Colonic mucosa (tissue), 4 donors: ENCODE data around the gene CEP89. TPM values are rescaled to one million over a fixed set of nuclear protein-coding genes. Genes with fewer than 3 reads are reported as not detected.
"Not testable (repeated sequence)": the region's sequence is repeated elsewhere in the genome, so short reads cannot be mapped to it uniquely, and the experiment has no call there.

Experiments used
- DNase-seq: peaks from one replicate; pipeline ENCODE4 v3.0.0-alpha.2; 2020
- H3K27ac ChIP-seq: fragments of 200-600 bp; one replicate; pipeline ENCODE4 v1.8.0; 2021
- H3K27me3 ChIP-seq: fragments of 200-600 bp; one replicate; pipeline ENCODE4 v1.8.0; 2021
- H3K36me3 ChIP-seq: fragments of 200-600 bp; one replicate; pipeline ENCODE4 v1.8.0; 2021
- H3K4me1 ChIP-seq: fragments of 200-600 bp; one replicate; pipeline ENCODE4 v1.8.0; 2021; ENCODE audit warnings: mild to moderate bottlenecking
- H3K4me3 ChIP-seq: fragments of 200-600 bp; one replicate; pipeline ENCODE4 v1.8.0; 2021
- H3K9ac ChIP-seq, 2 donors: one replicate each; pipeline ENCODE4 v1.7.0; 2013; ENCODE audit warnings: control low read depth in 2 of 2, low read depth in 2 of 2, low read length in 2 of 2
- H3K9me3 ChIP-seq: fragments of 200-600 bp; one replicate; pipeline ENCODE4 v1.8.0; 2021
- CTCF ChIP-seq: fragments of 200-600 bp; IDR thresholded peaks from one replicate; pipeline ENCODE4 v1.8.0; 2022; ENCODE audit warnings: antibody characterized with exemption, mild to moderate bottlenecking
- intact Hi-C: fragments of 100-400 bp; cut with DNase I; formaldehyde crosslinking; loops from one replicate; pipeline ENCODE4 v1.14.1; 2022
- total RNA-seq, 2 donors: library from RNA; stranded (reverse); fragmentation: NEBNext Ultra II Directional in 1 of 2; extraction: Animal tissue kit (Norgen Biotek cat#: 25700) in 1 of 2; gene quantifications; one replicate each; pipeline ENCODE4 v1.2.1, GENCODE V29; 2021
- donor health status: healthy.
- donor health status: DM: no; HTN: no; CAD: no.
- donor health status: DM: no; HTN: no; CAD: no.

Gene CEP89
- total RNA-seq, 2 donors from 2014 or later = 15.3 to 16.6 TPM

DNA sequence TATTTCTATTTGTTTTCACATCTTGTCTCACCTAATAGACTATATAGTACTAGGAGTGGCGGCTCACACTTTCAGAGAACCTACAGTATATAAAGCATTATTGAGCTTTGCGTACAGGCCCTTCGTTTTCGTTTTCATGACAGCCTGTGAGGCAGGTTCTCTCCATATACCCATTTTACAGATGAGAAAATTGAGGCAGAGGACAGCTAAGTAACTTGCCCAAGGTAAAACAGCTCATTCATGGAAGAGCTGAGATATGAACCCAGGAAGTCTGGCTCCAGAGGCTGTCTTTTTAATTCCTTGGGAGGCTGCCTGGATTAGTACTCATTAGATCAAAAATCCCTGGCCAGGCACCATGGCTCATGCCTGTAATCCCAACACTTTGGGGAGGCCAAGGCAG lies 29.2 kb upstream of the CEP89 start:
- Histone ChIP-seq H3K27me3 (no peaks in the 10 kb centered on the region), H3K36me3 (no peaks in the 10 kb centered on the region), H3K4me3 (no peak overlapping the region), H3K4me1 (no peaks in the 10 kb centered on the region), H3K27ac (no peak overlapping the region), H3K9me3 (no peaks in the 10 kb centered on the region), H3K9ac (no peak overlapping the region)
- intact Hi-C loops = no loop called here
- no peak for DNase-seq
- no peak for TF ChIP-seq CTCF

GRCh38 chr19:33000510-33000909 lies 28.8 kb upstream of the CEP89 start:
- H3K36me3 ChIP-seq = no peaks in the 10 kb centered on the region
- no peak for TF ChIP-seq CTCF
- no peak for DNase-seq
- H3K9ac ChIP-seq = no peak overlapping the region
- H3K4me1 ChIP-seq = no peaks in the 10 kb centered on the region
- H3K4me3 ChIP-seq = no peak overlapping the region
- H3K27ac ChIP-seq = no peak overlapping the region
- H3K27me3 ChIP-seq = no peaks in the 10 kb centered on the region
- H3K9me3 ChIP-seq = no peaks in the 10 kb centered on the region
- intact Hi-C loops = no loop called here

DNA sequence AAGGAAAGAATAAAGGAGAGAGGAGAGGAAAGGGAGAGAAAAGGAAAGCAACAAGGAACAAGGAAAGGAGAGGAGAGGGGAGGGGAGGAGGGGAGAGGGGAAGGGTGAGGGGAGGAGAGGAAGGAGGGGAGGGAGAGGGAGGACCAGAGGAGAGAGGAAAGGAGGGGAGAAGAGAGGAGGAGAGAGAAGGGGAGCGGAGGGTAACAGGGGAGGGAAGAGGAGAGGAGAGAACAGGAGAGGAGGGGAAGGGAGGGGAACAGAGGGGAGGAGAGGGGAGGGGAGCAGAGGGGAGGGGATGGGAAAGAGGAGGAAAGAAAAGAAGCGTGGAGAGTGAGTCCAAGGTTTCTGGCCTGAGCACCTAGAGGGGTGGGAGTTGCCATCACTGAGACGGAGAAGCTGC lies 27.0 kb upstream of the CEP89 start:
- intact Hi-C loops = no loop called here
- Histone ChIP-seq H3K36me3 (no peaks in the 10 kb centered on the region), H3K9me3 (no peaks in the 10 kb centered on the region), H3K4me1 (no peaks in the 10 kb centered on the region), H3K27me3 (no peaks in the 10 kb centered on the region), H3K9ac (no peak overlapping the region), H3K27ac (no peak overlapping the region), H3K4me3 (no peak overlapping the region)
- DNase-seq = no peak
- no peak for TF ChIP-seq CTCF

DNA sequence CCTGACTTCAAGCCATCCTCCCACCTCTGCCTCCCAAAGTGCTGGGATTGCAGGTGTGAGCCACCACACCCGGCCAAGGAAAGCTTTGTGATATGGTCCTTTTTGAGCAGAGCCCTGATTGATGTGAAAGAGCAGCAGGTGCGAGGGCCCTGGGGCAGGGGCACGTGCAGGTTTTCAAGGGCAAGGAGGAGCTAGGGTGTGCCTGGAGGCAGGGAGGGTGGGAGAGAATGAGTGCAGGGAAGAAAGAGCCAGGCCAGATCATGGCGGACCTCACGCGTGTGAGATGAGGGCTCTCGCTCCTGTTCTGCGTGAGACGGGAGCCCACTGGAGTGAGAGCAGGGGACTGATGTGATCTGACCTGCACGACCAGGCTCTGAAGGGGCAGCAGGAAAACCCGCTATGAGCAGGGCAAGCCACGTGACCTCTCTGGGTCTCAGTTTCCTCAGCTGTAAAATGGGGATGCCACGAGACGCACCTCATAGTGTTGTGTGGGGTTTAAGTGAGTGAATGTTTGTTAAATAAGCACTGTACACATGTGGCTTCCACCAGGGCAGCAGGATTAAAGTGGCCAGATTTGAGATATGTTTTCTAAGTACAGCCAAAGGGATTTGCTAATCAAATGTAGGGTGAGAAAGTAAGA lies 26.1 kb upstream of the CEP89 start:
- no peak for DNase-seq
- Histone ChIP-seq H3K27me3 (no peaks in the 10 kb centered on the region), H3K36me3 (no peaks in the 10 kb centered on the region), H3K4me1 (no peaks in the 10 kb centered on the region), H3K27ac (no peak overlapping the region), H3K4me3 (no peak overlapping the region), H3K9ac (no peak overlapping the region), H3K9me3 (no peaks in the 10 kb centered on the region)
- TF ChIP-seq CTCF = no peak
- intact Hi-C loops = no loop called here

GRCh38 chr19:32997061-32997464 lies 25.3 kb upstream of the CEP89 start:
- H3K4me1 ChIP-seq, H3K36me3 ChIP-seq, DNase-seq: not testable (repeated sequence)

GRCh38 chr19:32995966-32996365 lies 24.2 kb upstream of the CEP89 start:
- intact Hi-C loops, H3K9me3 ChIP-seq, H3K27ac ChIP-seq, H3K27me3 ChIP-seq, H3K4me1 ChIP-seq, H3K36me3 ChIP-seq, H3K9ac ChIP-seq, DNase-seq, H3K4me3 ChIP-seq: not testable (repeated sequence)

More at GRCh38 chr19:32997061-32997464, 25.3 kb upstream of the CEP89 start:
- intact Hi-C loops, H3K27me3 ChIP-seq, H3K9ac ChIP-seq, H3K9me3 ChIP-seq, H3K27ac ChIP-seq, H3K4me3 ChIP-seq: not testable (repeated sequence)
